Osteocyte (in vitro differentiated cells): ENCODE results near the gene KNTC1. TPM values are rescaled to one million over a fixed set of nuclear protein-coding genes. Genes with fewer than 3 reads are reported as not detected.

Source experiments
- DNase-seq: peaks from one replicate; pipeline ENCODE4 v3.0.0; 2021; ENCODE audit warnings: mixed read lengths; ENCODE audit not compliant: unreplicated experiment; ENCODE audit errors: extremely low spot score
- H3K27ac Mint-ChIP-seq: one replicate; pipeline ENCODE4 v1.8.0; 2021; ENCODE audit warnings: mild to moderate bottlenecking, mixed read lengths; ENCODE audit not compliant: unreplicated experiment
- H3K27me3 Mint-ChIP-seq: one replicate; pipeline ENCODE4 v1.8.0; 2021; ENCODE audit warnings: mixed read lengths; ENCODE audit not compliant: unreplicated experiment
- H3K36me3 Mint-ChIP-seq: one replicate; pipeline ENCODE4 v1.8.0; 2021; ENCODE audit warnings: mixed read lengths; ENCODE audit not compliant: unreplicated experiment
- H3K4me1 Mint-ChIP-seq: one replicate; pipeline ENCODE4 v1.8.0; 2021; ENCODE audit warnings: mixed read lengths; ENCODE audit not compliant: unreplicated experiment
- H3K4me3 Mint-ChIP-seq: one replicate; pipeline ENCODE4 v1.8.0; 2021; ENCODE audit warnings: mild to moderate bottlenecking, moderate library complexity, mixed read lengths; ENCODE audit not compliant: unreplicated experiment
- H3K9me3 Mint-ChIP-seq: one replicate; pipeline ENCODE4 v1.8.0; 2021; ENCODE audit warnings: mixed read lengths; ENCODE audit not compliant: unreplicated experiment
- CTCF ChIP-seq: fragments of 200-600 bp; sonication (generic); IDR thresholded peaks from 2 replicates; pipeline ENCODE4 v1.5.0; 2021; ENCODE audit warnings: antibody characterized with exemption, mild to moderate bottlenecking, moderate library complexity
- total RNA-seq: library from RNA; stranded (reverse); gene quantifications from 2 replicates; pipeline ENCODE4 v1.2.1, GENCODE V29; 2021

KNTC1 gene
- total RNA-seq, 1 donor from 2014 or later, result 14.1 TPM

- H3K36me3 Mint-ChIP-seq, result peaks cover 2% of the 10 kb centered on the region
- H3K27ac Mint-ChIP-seq, result no peak overlapping the region
- H3K4me3 Mint-ChIP-seq, result no peak overlapping the region
- no peak for TF ChIP-seq CTCF
- H3K9me3 Mint-ChIP-seq, result no peaks in the 10 kb centered on the region
- H3K27me3 Mint-ChIP-seq, result no peaks in the 10 kb centered on the region
- no peak for DNase-seq
- H3K4me1 Mint-ChIP-seq, result no peaks in the 10 kb centered on the region
Observed at GRCh38 chr12:122544537-122544936, 17.5 kb downstream of the KNTC1 start.

GRCh38 chr12:122545855-122546254 is 18.8 kb downstream of the KNTC1 start:
- TF ChIP-seq CTCF, result no peak
- no peak overlapping the region for H3K4me3 Mint-ChIP-seq
- H3K36me3 Mint-ChIP-seq, result peaks cover 5% of the 10 kb centered on the region
- H3K4me1 Mint-ChIP-seq, result no peaks in the 10 kb centered on the region
- no peaks in the 10 kb centered on the region for H3K9me3 Mint-ChIP-seq
- no peaks in the 10 kb centered on the region for H3K27me3 Mint-ChIP-seq
- no peak overlapping the region for H3K27ac Mint-ChIP-seq
- no peak for DNase-seq

- no peak for DNase-seq
- Mint-ChIP-seq H3K9me3 (no peaks in the 10 kb centered on the region), H3K27ac (no peak overlapping the region), H3K27me3 (no peaks in the 10 kb centered on the region), H3K36me3 (peaks cover 5% of the 10 kb centered on the region), H3K4me1 (no peaks in the 10 kb centered on the region), H3K4me3 (no peak overlapping the region)
- TF ChIP-seq CTCF, result no peak
Observed at GRCh38 chr12:122547330-122547729, 20.3 kb downstream of the KNTC1 start.

- H3K27ac Mint-ChIP-seq, result no peak overlapping the region
- no peak overlapping the region for H3K4me3 Mint-ChIP-seq
- no peaks in the 10 kb centered on the region for H3K9me3 Mint-ChIP-seq
- H3K4me1 Mint-ChIP-seq, result no peaks in the 10 kb centered on the region
- peak; percentile 13 for DNase-seq
- peaks cover 11% of the 10 kb centered on the region for H3K36me3 Mint-ChIP-seq
- TF ChIP-seq CTCF, result no peak
- no peaks in the 10 kb centered on the region for H3K27me3 Mint-ChIP-seq
Observed at GRCh38 chr12:122558745-122559641, 31.9 kb downstream of the KNTC1 start.

GRCh38 chr12:122560138-122560537 is 33.1 kb downstream of the KNTC1 start:
- Mint-ChIP-seq H3K27me3 (no peaks in the 10 kb centered on the region), H3K36me3 (peaks cover 11% of the 10 kb centered on the region), H3K27ac (no peak overlapping the region), H3K4me3 (no peak overlapping the region), H3K4me1 (no peaks in the 10 kb centered on the region), H3K9me3 (no peaks in the 10 kb centered on the region)
- TF ChIP-seq CTCF, result no peak
- peak; percentile 49 for DNase-seq
